LNCaP clone FGC (cell line): ENCODE measurements around the gene RBM33.

Experiments
- DNase-seq: peaks from one replicate; pipeline ENCODE4 v3.0.0-alpha.2; 2011; ENCODE audit warnings: low read depth
- H3K4me3 ChIP-seq: 2 replicates; pipeline ENCODE4 v1.5.1; 2011; ENCODE audit warnings: mild to moderate bottlenecking, low read depth, low read length, control low read depth
- TF ChIP-seq, protein P1 (sequence below): IDR thresholded peaks from 2 replicates; pipeline ENCODE4 v1.5.1; 2012; ENCODE audit warnings: mild to moderate bottlenecking; ENCODE audit not compliant: control insufficient read depth, insufficient read depth; ENCODE audit errors: extremely low read depth

Gene RBM33

DNA sequence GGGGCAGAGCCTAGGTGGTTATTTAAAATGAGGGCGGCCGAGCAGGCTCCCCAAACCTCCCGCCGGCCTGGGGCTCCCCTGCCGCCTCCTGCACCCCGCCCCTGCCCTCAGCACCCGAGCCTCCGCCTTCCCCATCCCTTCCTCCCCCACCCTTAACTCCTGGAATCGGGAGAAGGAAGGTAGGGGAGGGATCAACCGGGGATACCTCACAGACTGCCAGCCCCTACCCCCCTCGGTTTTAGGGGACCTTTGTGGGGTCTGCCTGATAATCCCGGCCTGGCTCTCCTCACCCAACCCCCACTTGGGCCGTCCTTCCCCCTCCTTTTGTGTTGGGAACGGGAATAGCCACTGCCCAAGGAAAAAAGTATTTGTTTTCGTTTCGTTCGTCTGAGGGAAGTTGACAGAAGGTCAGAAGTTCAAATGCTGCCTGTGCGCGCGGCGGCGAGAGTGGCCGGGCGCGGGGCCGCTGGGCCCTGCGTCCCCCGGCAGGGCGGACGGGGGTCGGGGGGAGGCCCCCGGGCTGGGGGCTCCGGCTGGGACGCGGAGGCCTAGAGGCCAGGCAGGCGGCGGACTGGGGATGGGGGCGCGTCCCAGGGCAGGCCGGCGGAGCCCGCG lies 165.0 kb downstream of the RBM33 start:
- no peak overlapping the region for H3K4me3 ChIP-seq
- no peak for DNase-seq
- TF ChIP-seq, protein P1, sequence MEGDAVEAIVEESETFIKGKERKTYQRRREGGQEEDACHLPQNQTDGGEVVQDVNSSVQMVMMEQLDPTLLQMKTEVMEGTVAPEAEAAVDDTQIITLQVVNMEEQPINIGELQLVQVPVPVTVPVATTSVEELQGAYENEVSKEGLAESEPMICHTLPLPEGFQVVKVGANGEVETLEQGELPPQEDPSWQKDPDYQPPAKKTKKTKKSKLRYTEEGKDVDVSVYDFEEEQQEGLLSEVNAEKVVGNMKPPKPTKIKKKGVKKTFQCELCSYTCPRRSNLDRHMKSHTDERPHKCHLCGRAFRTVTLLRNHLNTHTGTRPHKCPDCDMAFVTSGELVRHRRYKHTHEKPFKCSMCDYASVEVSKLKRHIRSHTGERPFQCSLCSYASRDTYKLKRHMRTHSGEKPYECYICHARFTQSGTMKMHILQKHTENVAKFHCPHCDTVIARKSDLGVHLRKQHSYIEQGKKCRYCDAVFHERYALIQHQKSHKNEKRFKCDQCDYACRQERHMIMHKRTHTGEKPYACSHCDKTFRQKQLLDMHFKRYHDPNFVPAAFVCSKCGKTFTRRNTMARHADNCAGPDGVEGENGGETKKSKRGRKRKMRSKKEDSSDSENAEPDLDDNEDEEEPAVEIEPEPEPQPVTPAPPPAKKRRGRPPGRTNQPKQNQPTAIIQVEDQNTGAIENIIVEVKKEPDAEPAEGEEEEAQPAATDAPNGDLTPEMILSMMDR, result no peak

DNA sequence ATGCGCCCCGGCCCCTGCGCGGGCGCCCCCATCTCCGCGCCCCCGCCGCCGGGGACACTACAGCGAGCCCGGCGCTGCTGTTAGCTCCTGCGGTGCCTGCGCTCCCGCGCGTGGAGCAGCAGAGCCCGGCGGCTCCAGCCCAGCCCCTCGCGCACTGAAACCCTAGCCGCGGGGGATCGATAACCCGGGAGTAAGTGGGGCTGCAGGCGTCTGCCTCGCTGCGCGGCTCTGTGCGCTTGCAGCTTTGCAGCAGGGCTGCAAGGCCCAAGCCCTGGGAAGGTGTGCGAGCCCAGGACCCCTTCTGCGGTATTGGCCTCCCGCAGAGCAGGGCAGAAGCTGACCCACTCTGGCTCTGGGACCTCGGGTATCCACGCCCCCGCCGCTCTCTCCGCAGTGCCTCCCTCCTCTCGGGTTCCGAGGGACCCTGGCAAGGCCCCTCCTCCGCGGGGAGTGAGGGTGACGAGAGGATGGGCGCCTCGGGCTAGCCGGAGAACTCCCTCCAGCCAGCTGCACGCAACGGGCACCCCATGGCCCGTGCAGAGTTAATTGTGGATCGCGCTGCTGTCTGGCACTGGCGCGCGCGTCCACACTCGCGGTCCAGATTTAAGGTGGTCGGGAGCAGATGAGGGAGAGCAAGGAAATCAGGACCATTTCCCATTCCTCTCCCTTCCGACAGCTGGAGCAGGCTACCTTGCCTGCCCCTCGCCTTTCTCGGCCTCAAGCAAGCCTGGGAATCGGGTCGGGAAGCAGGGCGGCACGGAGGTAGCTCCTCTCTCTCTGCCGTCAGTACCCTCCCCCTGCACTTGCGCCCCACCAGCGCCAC lies 165.7 kb downstream of the RBM33 start:
- TF ChIP-seq, protein P1, result no peak
- DNase-seq, result no peak
- H3K4me3 ChIP-seq, result no peak overlapping the region

DNA sequence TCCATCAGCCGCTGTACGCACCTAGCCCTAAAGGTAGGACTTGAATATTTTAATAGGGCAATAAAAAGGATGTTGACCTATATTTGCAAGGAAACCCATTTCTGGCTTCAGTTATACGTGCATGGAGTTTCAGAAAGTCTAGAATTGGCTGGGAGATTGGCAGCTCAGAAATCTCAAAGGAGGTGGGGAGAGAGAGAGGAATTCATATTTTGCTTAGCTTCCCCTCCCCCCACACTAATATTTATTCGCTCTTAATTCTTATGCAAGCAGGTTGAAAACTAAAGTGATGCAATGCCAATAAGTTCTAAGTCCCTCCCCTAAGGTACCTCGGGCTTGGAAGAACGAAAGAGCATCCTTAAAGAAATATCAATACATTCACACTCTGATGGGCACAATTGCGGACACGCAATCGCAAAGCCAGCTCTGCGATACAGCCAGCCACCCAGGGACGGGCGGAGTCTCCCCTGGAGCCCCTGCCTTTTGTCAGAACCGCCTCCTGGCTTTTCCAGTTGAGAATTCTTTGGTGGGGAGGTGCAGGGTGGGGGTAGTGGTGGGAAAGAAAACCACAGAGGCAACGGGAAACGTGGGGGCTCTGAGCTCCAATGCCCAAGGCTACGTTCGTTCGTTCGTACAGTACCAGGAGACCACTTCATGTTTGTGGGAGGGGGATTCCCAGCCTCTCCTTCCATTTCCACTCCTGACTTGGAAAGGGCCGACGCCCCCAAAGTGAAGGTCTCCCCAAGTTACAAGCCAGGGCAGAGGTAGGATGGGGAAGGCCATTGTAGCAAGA lies 166.5 kb downstream of the RBM33 start:
- TF ChIP-seq, protein P1, result no peak
- H3K4me3 ChIP-seq, result no peak overlapping the region
- no peak for DNase-seq

DNA sequence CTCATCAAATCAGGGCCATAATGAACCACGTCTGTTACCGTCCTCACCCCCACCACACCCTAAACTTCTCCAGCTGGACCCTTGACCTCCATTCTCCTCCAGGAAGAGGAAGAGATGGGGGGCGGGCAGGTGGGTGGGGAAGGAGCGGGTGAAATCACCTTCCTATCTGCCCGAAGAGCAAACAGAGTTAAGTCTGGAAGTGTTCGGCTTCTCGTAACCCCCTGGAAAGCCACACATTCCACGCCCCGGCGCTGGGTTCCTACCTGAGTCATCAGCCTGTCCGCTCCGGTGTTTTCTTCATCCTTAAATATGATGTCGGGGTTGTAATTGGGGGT lies 167.1 kb downstream of the RBM33 start:
- DNase-seq, result no peak
- H3K4me3 ChIP-seq, result no peak overlapping the region
- TF ChIP-seq, protein P1, result no peak

DNA sequence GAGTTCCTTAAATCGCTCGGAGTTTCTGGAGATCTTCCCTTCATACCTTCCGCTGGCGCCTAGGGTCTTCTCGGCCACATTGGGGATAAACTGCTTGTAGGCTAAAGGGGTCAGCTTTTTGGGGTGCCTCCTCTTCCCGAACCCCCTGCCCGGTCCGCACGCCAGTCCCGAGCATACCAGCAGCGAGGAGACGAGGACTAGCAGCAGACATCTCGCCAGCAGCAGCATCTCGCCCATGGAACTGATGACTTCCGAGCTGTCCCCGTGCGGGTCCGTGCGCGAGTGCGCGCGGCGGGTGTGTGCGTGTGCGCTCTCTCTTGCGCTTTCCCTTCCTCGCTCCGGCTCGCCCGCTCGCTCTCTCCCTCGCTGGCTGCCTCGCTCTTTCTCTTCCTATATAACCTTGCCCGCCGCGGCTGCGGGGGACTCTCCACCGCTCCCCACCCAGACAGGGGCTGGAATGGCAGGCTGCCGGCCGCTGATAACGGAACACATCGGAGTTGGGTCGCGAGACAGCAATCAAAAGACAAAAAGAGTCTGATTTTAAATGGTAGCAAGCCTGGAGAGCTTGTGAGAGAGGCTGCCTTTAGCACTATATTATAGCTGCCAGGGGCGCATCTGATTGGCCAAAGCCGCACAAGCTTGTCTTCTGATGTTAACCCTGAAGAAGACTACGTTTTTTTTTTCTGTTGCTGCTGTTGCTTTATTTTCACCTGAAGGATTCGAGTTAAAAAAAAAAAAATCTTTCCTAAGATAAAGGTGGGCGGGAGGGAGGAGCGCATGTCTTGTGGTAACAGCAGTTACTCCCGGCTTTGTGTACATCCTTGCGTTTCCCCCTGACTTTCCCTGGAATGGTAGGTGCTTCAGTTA lies 167.7 kb downstream of the RBM33 start, which contains the start of gene SHH:
TSS of gene SHH (minus strand) at position 569 of the 867 bp plus-strand sequence. CDS start at position 228, 341 bp downstream.
- H3K4me3 ChIP-seq, result no peak within 1 kb of the TSS; the same call in 1 of the 2 replicates
- TF ChIP-seq, protein P1, result no peak
- no peak for DNase-seq

- no peak overlapping the region for H3K4me3 ChIP-seq
- TF ChIP-seq, protein P1, result no peak
- no peak for DNase-seq
Observed at GRCh38 chr7:155813125-155813524, 168.7 kb downstream of the RBM33 start.
